ENCODE measurements around the gene MAF.

DNA sequence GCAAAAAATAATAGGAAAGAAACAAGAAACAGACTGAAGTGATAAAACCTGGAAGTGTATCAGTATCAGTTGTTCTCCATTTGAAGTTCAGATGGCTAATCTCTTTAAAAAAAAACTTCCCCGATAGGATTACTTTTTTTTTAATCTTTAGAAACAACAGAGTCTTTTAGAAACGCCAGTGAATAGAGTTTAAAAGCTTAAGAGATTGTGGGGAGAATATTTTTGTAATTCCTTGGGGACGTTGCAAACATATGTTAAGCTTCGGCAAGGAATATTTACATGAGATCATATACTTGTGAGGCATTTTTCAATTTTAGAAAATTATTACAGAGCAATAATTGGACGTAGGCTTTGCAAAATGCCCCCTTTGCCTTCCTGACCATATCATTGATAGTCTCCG lies 13.2 kb downstream of the MAF start:
- TF ChIP-seq, protein P1, sequence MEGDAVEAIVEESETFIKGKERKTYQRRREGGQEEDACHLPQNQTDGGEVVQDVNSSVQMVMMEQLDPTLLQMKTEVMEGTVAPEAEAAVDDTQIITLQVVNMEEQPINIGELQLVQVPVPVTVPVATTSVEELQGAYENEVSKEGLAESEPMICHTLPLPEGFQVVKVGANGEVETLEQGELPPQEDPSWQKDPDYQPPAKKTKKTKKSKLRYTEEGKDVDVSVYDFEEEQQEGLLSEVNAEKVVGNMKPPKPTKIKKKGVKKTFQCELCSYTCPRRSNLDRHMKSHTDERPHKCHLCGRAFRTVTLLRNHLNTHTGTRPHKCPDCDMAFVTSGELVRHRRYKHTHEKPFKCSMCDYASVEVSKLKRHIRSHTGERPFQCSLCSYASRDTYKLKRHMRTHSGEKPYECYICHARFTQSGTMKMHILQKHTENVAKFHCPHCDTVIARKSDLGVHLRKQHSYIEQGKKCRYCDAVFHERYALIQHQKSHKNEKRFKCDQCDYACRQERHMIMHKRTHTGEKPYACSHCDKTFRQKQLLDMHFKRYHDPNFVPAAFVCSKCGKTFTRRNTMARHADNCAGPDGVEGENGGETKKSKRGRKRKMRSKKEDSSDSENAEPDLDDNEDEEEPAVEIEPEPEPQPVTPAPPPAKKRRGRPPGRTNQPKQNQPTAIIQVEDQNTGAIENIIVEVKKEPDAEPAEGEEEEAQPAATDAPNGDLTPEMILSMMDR (IDR thresholded peaks at IDR 0.05), result no peak
- TF ChIP-seq POLR2A (IDR thresholded peaks at IDR 0.05), result no peak
